Activated CD8-positive, alpha-beta T cell treated with anti-CD3 and anti-CD28 coated beads, Interleukin-2, amount 10 ng/mL, durations not matched to agents 7 days and 5 days (primary cell): ENCODE results near the gene RRM1. TPM values are rescaled to one million over a fixed set of nuclear protein-coding genes. Genes with fewer than 3 reads are reported as not detected.
"Not testable (repeated sequence)": the region's sequence is repeated elsewhere in the genome, so short reads cannot be mapped to it uniquely, and the experiment has no call there.

Source experiments
- ATAC-seq: fragments of 150-1000 bp; cut with Tn5 transposase; one replicate; pipeline ENCODE4 v1.10.0; 2021; ENCODE audit warnings: moderate library complexity
- CTCF ChIA-PET: fragments of 350-600 bp; sonication (Branson Sonifier 250); formaldehyde crosslinking; loops from one replicate; lab custom pipeline; 2021; ENCODE audit warnings: antibody characterized with exemption; lab: Charles Lee
- POLR2A ChIA-PET: fragments of 350-600 bp; sonication (Branson Sonifier 250); formaldehyde crosslinking; loops from one replicate; lab custom pipeline; 2021; ENCODE audit warnings: antibody characterized with exemption; lab: Charles Lee
- DNase-seq: peaks from one replicate; pipeline ENCODE4 v3.0.0-alpha.2; 2020
- H3K27ac Mint-ChIP-seq: one replicate; pipeline ENCODE4 v1.8.0; 2021; ENCODE audit warnings: mild to moderate bottlenecking, mixed read lengths
- H3K27me3 Mint-ChIP-seq: one replicate; pipeline ENCODE4 v1.8.0; 2021; ENCODE audit warnings: low read depth, mixed read lengths
- H3K36me3 Mint-ChIP-seq: one replicate; pipeline ENCODE4 v1.8.0; 2021; ENCODE audit warnings: low read depth, mixed read lengths
- H3K4me1 Mint-ChIP-seq: one replicate; pipeline ENCODE4 v1.8.0; 2021; ENCODE audit warnings: low read depth, mixed read lengths
- H3K4me3 Mint-ChIP-seq: one replicate; pipeline ENCODE4 v1.8.0; 2021; ENCODE audit warnings: mild to moderate bottlenecking, mixed read lengths
- H3K9me3 Mint-ChIP-seq: one replicate; pipeline ENCODE4 v1.8.0; 2022; ENCODE audit warnings: mixed read lengths; ENCODE audit not compliant: insufficient read depth
- total RNA-seq, 2 experiments: library from RNA; stranded (reverse); gene quantifications; one replicate each; pipeline ENCODE4 v1.2.3, GENCODE V29; 2021

The RRM1 gene
- total RNA-seq, 2 experiments from 2014 or later: 180 to 183 TPM

DNA sequence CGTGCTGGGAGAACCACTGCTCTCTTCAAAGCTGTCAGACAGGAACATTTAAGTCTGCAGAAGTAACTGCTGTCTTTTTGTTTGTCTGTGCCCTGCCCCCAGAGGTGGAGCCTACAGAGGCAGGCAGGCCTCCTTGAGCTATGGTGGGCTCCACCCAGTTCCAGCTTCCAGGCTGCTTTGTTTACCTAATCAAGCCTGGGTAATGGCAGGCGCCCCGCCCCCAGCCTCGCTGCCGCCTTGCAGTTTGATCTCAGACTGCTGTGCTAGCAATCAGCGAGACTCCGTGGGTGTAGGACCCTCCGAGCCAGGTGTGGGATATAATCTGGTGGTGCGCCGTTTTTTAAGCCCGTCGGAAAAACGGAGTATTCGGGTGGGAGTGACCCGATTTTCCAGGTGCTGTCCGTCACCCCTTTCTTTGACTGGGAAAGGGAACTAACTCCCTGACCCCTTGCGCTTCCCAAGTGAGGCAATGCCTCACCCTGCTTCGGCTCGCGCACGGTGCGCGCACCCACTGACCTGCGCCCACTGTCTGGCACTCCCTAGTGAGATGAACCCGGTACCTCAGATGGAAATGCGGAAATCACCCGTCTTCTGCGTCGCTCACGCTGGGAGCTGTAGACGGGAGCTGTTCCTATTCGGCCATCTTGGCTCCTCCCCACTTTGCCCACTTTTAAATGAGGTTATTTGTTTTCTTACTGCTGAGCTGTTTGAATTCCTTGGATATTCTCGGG lies 81.2 kb downstream of the RRM1 start:
- H3K4me3 Mint-ChIP-seq, H3K9me3 Mint-ChIP-seq, H3K27me3 Mint-ChIP-seq, CTCF ChIA-PET, DNase-seq, ATAC-seq, H3K4me1 Mint-ChIP-seq, H3K36me3 Mint-ChIP-seq, H3K27ac Mint-ChIP-seq, POLR2A ChIA-PET: not testable (repeated sequence)

DNA sequence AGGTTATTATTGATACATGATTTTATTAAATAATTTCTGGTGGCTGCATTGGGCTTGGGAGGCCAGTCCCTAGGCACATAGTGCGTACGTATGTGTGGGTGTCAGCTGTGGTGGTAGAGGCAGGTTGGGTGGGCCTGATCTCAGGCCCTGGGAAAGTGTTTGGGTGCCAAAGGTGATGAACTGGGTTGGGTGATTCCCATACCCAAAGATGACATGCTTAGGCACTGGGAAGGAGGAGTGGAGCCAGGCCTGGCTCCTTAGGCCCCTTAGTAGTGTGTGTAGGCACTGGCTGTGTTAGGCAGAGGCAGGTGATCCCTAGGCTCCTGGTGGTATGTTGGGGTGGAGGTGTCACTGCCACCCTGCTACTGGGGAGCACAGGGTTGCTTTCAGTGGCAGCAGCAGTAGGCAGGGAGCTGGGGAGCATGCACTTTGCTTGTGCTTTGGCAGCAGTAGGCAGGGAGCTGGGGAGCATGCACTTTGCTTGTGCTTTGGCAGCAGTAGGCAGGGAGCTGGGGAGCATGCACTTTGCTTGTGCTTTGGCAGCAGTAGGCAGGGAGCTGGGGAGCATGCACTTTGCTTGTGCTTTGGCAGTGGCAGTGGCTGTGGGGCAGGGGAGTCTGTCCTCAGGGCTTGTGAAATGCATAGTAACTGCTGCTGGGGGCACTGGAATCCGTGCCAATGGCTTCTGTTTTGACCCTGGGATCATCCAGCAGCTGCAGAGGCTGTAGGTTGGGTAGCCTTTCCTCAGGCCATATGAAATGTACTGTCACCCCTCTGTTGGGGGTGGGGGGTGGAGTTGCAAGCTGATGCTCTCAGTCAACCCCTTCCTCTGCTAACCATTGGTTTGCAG lies 84.4 kb downstream of the RRM1 start:
- no peaks in the 10 kb centered on the region for H3K9me3 Mint-ChIP-seq
- H3K4me3 Mint-ChIP-seq: no peak overlapping the region
- no peak overlapping the region for H3K27ac Mint-ChIP-seq
- ChIA-PET POLR2A (no interaction called here), CTCF (interaction anchor here (3.5 kb wide), 1 partner anchor 8 kb away, joined by 26 read pairs; no protein-coding TSS in a partner anchor)
- H3K4me1 Mint-ChIP-seq: no peaks in the 10 kb centered on the region
- H3K36me3 Mint-ChIP-seq: no peaks in the 10 kb centered on the region
- H3K27me3 Mint-ChIP-seq: peaks cover 6% of the 10 kb centered on the region
- no peak for ATAC-seq
- no peak for DNase-seq

DNA sequence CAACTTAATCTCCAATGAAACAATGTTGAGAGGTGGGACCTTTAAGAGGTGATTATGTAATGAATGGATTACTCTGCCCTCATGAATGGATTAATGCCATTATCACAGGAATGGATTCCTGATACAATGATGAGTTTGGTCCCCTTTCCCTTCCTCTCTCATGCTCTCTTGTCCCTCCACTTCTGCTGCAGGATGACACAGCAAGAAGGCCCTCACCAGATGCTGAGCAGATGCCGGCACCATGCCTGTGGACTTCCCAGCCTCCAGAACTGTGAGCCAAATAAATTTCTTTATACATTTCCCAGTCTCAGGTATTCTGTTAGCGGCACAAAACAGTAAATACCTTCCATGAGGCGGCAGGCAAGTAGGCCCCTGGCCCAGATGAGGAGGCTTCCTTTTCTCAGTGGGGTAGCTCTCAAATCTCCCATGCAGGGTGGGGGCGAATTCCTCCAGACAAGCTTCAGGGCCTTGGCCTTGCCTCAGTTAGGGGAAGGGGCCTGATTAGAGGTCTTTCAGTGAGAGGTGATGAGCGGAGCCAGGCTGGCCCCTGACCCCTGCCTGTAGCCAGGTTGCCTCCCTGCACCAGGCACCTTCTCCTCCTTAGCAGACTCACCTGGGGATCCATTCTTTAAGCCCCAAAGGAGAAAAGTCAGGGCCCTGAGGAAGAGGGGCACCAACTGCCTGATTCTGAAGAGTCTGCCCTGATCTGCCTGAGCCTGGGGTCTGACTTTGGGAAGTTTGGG lies 86.0 kb downstream of the RRM1 start:
- CTCF ChIA-PET: interaction anchor here (3.5 kb wide), 1 partner anchor 7 kb away, joined by 26 read pairs; no protein-coding TSS in a partner anchor
- DNase-seq (no peak), ATAC-seq (no peak)
- peaks cover 7% of the 10 kb centered on the region for H3K4me1 Mint-ChIP-seq
- H3K27ac Mint-ChIP-seq: no peak overlapping the region
- H3K4me3 Mint-ChIP-seq: no peak overlapping the region
- POLR2A ChIA-PET: no interaction called here
- H3K9me3 Mint-ChIP-seq: no peaks in the 10 kb centered on the region
- H3K27me3 Mint-ChIP-seq: peaks cover 6% of the 10 kb centered on the region
- no peaks in the 10 kb centered on the region for H3K36me3 Mint-ChIP-seq

DNA sequence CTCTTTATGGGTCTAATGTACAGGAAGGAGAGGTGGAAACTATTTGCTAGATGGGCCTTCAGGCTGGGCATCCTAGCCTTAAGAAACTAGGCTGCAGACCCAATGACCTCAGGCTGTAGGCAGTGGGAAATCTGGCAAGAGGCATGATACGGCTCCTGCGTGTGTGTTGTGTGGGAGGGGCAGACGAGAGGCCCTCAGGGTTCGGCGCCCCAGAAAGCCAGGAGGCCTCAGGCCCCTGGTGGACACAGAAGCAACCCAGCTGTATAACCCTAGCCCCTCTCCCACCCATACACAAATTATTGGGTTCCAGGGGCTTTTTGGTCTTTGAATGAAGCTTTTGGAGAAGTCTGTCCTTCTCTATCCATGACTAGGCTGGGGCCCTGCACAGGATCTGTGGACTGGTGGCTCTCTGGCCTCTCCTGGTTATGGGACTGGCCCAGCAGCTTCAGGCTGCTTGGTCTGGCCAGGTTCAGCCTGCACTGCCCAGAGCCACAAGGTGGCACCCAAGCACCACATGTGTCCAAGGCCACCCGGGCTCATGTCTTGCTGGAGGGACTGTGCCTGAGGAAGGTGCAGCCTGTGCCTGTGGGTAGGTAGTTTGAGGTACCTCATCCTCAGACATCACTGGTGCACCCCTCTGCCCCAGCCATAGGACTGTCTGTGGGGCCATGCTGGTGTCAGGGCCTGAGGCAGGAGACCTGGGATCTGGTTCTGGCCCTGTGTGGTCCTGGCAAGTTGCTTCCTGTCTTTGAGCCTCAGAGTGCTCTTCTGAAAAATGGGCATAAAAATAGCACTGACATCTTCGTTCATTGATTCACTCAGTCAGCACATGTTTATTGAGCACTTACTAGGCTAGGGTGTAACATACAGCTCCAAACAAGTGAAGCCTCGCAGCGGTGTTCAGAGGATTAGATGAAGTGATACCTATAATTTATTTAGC lies 87.5 kb downstream of the RRM1 start:
- H3K27me3 Mint-ChIP-seq: no peaks in the 10 kb centered on the region
- ChIA-PET CTCF (interaction anchor here (0.6 to 1.9 kb wide), 4 partner anchors 277 to 369 kb away, joined by 3 to 7 read pairs (median 5); no protein-coding TSS in a partner anchor), POLR2A (no interaction called here)
- peak; percentile 57 for DNase-seq
- no peaks in the 10 kb centered on the region for H3K9me3 Mint-ChIP-seq
- H3K4me1 Mint-ChIP-seq: peaks cover 14% of the 10 kb centered on the region
- no peak overlapping the region for H3K27ac Mint-ChIP-seq
- ATAC-seq: peak; percentile 77
- no peak overlapping the region for H3K4me3 Mint-ChIP-seq
- no peaks in the 10 kb centered on the region for H3K36me3 Mint-ChIP-seq

DNA sequence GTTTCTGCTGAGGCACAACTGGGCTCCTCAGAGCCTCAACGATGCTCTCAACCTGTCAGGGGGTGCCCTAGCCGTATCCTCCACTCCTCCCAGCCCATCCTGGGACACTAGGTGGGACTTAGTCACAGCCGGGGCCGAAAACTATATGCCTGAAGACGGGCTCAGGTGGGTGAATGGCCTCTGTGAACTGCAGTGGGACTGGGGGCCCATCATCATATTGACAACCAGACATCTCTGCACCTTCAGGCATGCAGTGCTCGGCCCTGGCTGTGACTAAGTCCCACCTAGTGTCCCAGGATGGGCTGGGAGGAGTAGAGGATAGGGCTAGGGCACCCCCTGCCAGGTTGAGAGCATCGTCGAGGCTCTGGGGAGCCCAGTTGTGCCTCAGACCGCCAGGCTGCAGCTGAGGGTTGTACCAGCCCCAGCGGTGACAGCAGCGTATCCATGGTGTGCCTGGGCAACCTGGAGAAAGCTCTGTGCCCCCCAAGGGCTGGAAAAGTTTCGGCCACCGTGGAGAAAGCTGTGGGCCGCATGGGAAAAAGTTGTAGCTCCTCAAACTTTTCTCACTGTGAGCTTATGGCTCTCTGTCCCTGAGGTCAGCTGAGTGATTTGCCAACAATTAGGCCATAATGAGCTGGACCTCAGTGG lies 88.9 kb downstream of the RRM1 start:
- Mint-ChIP-seq H3K27me3 (peaks cover 3% of the 10 kb centered on the region), H3K27ac (no peak overlapping the region), H3K9me3 (no peaks in the 10 kb centered on the region), H3K36me3 (no peaks in the 10 kb centered on the region), H3K4me3 (no peak overlapping the region), H3K4me1 (peaks cover 17% of the 10 kb centered on the region)
- ChIA-PET CTCF (interaction anchor here (1.0 to 1.9 kb wide), 2 partner anchors 309 to 356 kb away, joined by 3 to 7 read pairs; no protein-coding TSS in a partner anchor), POLR2A (interaction anchor here (0.6 kb wide), 1 partner anchor 521 kb away, joined by 3 read pairs; no protein-coding TSS in a partner anchor)
- no peak for ATAC-seq
- DNase-seq: no peak

DNA sequence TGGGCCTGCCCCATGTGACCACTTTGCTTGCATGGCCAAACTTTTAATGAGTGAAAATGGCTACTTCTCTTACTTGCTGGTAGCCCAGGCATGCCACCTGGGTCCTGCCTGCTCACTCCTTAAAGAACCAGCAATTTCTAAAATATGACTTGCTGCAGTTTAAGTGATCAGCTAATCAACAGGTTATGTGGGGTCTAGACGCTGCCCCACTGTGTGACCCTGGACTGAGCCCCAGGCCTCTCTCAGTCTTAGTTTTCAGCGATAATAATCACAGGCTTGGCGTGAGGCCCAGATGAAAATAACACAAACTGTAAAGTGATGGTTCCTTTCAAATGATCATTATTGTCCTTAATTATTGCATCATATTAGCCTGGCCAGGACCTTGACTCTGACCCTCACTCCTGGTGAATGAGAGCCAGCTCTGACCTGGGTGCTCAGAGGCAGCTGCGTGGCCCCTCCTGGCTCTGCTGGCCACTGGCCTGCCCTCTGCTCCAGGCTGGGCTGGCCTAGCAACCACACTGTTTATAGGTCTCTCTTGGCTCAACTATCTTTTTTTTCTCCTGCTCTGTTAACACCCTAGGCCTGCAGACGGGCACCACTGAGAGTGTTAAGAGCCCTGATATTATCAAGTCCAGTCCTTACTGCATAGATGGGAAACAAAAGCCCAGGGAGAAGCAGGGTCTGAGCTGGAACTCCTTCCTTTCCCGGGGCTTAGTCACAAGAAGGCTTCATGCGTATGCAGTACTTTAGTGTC lies 89.7 kb downstream of the RRM1 start:
- no peaks in the 10 kb centered on the region for H3K9me3 Mint-ChIP-seq
- H3K4me3 Mint-ChIP-seq: no peak overlapping the region
- no peak overlapping the region for H3K27ac Mint-ChIP-seq
- POLR2A ChIA-PET: interaction anchor here (0.6 kb wide), 1 partner anchor 521 kb away, joined by 3 read pairs; no protein-coding TSS in a partner anchor
- CTCF ChIA-PET: interaction anchor here (1.0 kb wide), 2 partner anchors 308 to 309 kb away, joined by 3 to 4 read pairs; no protein-coding TSS in a partner anchor
- no peak for ATAC-seq
- no peak for DNase-seq
- H3K4me1 Mint-ChIP-seq: peaks cover 17% of the 10 kb centered on the region
- peaks cover 3% of the 10 kb centered on the region for H3K27me3 Mint-ChIP-seq
- no peaks in the 10 kb centered on the region for H3K36me3 Mint-ChIP-seq

DNA sequence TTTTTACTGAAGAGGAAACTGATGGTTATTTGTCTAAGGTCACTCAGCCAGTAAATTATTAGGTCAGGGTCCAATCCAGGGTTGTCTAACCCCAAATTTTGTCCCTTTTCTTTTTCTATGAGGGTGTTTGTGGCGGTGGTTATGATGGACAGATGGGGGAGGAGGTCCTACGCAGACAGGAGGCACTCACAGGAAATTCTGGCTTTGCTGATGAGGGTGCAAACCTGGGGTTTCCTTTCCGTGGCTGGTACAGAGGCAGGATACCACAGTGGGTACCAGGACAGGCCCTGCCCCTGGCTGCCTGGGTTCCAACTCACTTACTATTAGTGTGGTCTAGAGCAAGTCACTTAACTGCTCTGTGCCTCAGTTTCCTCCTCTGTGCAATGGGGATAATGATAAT lies 91.0 kb downstream of the RRM1 start:
- peaks cover 17% of the 10 kb centered on the region for H3K4me1 Mint-ChIP-seq
- H3K36me3 Mint-ChIP-seq: no peaks in the 10 kb centered on the region
- CTCF ChIA-PET: interaction anchor here (3.1 to 3.9 kb wide), 2 partner anchors 308 to 356 kb away, joined by 79 to 109 read pairs; partner anchors contain the start of gene OR52M1
- POLR2A ChIA-PET: no interaction called here
- H3K4me3 Mint-ChIP-seq: no peak overlapping the region
- DNase-seq (peak; percentile 36), ATAC-seq (no peak)
- H3K27ac Mint-ChIP-seq: no peak overlapping the region
- H3K27me3 Mint-ChIP-seq: peaks cover 7% of the 10 kb centered on the region
- H3K9me3 Mint-ChIP-seq: no peaks in the 10 kb centered on the region

DNA sequence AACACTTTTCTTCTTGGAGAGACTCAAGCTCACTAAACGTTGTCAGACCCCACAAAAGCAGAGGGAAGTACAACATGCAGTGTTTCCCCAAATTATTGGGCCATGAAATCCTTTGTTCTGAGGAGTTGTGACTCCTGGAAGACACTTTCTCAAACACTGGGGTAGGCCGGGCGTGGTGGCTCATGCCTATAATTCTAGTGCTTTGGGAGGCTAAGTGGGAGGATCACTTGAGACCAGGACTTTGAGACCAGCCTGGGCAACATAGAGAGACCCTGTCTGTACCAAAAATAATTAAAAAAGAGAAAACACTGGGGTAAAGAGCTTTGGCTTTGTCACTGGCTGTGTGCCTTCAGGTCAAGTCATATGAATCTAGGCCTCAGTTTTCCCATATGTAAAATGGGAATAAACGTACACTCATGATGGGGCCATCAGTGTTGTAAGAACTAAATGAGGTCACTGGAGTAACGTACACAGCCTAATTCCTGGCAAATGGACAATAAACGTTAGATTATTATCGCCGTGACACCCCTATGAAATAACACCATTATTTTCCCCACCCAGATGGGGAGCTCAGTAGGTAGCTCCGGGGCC lies 92.0 kb downstream of the RRM1 start:
- H3K27ac Mint-ChIP-seq: no peak overlapping the region
- no peaks in the 10 kb centered on the region for H3K9me3 Mint-ChIP-seq
- no peaks in the 10 kb centered on the region for H3K36me3 Mint-ChIP-seq
- ATAC-seq: no peak
- H3K4me1 Mint-ChIP-seq: peaks cover 17% of the 10 kb centered on the region
- H3K27me3 Mint-ChIP-seq: peaks cover 7% of the 10 kb centered on the region
- H3K4me3 Mint-ChIP-seq: peak overlapping the region; percentile 73
- CTCF ChIA-PET: interaction anchor here (0.8 to 3.9 kb wide), 33 partner anchors 8 to 450 kb away, joined by 3 to 109 read pairs (median 5); partner anchors contain the start of genes OR51D1, OR52K1, OR52M1 and TRIM21
- POLR2A ChIA-PET: interaction anchor here (1.7 kb wide), 1 partner anchor 207 kb away, joined by 6 read pairs; the partner anchor contains the start of gene TRIM21
- no peak for DNase-seq
